Trophoblast cell (in vitro differentiated cells and primary cell): Measurements from ENCODE around the gene RASSF8.

Experiments
- DNase-seq, 2 donors: peaks; one replicate each; pipeline ENCODE4 v3.0.0-alpha.2; 2016
- H2AFZ ChIP-seq: 2 replicates; pipeline ENCODE4 v1.6.1; 2013; ENCODE audit warnings: low read length, moderate library complexity, mild to moderate bottlenecking; ENCODE audit not compliant: insufficient read depth, poor library complexity
- H2AK5ac ChIP-seq: 2 replicates; pipeline ENCODE4 v1.6.1; 2013; ENCODE audit warnings: mild to moderate bottlenecking, low read length
- H2BK120ac ChIP-seq: 2 replicates; pipeline ENCODE4 v1.6.1; 2013; ENCODE audit warnings: low read length, mild to moderate bottlenecking, moderate library complexity; ENCODE audit not compliant: insufficient read depth, poor library complexity
- H2BK12ac ChIP-seq: 2 replicates; pipeline ENCODE4 v1.6.1; 2013; ENCODE audit warnings: mild to moderate bottlenecking, low read length, moderate library complexity
- H2BK5ac ChIP-seq: 2 replicates; pipeline ENCODE4 v1.6.1; 2013; ENCODE audit warnings: low read length, low read depth, moderate library complexity, mild to moderate bottlenecking; ENCODE audit not compliant: poor library complexity
- H3K14ac ChIP-seq: 2 replicates; pipeline ENCODE4 v1.6.1; 2013; ENCODE audit warnings: mild to moderate bottlenecking, low read length
- H3K18ac ChIP-seq: 2 replicates; pipeline ENCODE4 v1.6.1; 2013; ENCODE audit warnings: mild to moderate bottlenecking, low read length
- H3K23ac ChIP-seq: 2 replicates; pipeline ENCODE4 v1.6.1; 2013; ENCODE audit warnings: low read length
- H3K27ac ChIP-seq: 2 replicates; pipeline ENCODE4 v1.5.1; 2013; ENCODE audit warnings: low read depth, mild to moderate bottlenecking, inconsistent platforms, low read length, moderate library complexity
- H3K27me3 ChIP-seq: 2 replicates; pipeline ENCODE4 v1.6.1; 2013; ENCODE audit warnings: inconsistent platforms, mild to moderate bottlenecking, low read length, moderate library complexity; ENCODE audit not compliant: insufficient read depth
- H3K36me3 ChIP-seq, 2 experiments: 1 replicate in 1 of 2; 2 replicates in 1 of 2; pipeline ENCODE4 v1.6.1; 2013; ENCODE audit warnings: low read length in 2 of 2, mild to moderate bottlenecking in 2 of 2, moderate library complexity in 1 of 2; ENCODE audit not compliant: insufficient read depth in 2 of 2, control insufficient read depth in 1 of 2
- H3K4ac ChIP-seq: 2 replicates; pipeline ENCODE4 v1.6.1; 2013; ENCODE audit warnings: low read depth, mild to moderate bottlenecking, low read length, moderate library complexity
- H3K4me1 ChIP-seq, 2 experiments: 1 replicate in 1 of 2; 2 replicates in 1 of 2; pipeline ENCODE4 v1.6.1; 2013; ENCODE audit warnings: low read length in 2 of 2, mild to moderate bottlenecking in 2 of 2, moderate library complexity in 1 of 2; ENCODE audit not compliant: insufficient read depth in 2 of 2, control insufficient read depth in 1 of 2
- H3K4me2 ChIP-seq: 2 replicates; pipeline ENCODE4 v1.6.1; 2013; ENCODE audit warnings: inconsistent platforms, mild to moderate bottlenecking, low read length, moderate library complexity
- H3K4me3 ChIP-seq: 2 replicates; pipeline ENCODE4 v1.5.1; 2013; ENCODE audit warnings: mild to moderate bottlenecking, low read depth, low read length, inconsistent platforms
- H3K79me1 ChIP-seq: one replicate; pipeline ENCODE4 v1.6.1; 2013; ENCODE audit warnings: low read length
- H3K79me2 ChIP-seq: 2 replicates; pipeline ENCODE4 v1.6.1; 2013; ENCODE audit warnings: low read length, mild to moderate bottlenecking; ENCODE audit not compliant: control insufficient read depth, insufficient read depth, poor library complexity
- H3K9ac ChIP-seq: 2 replicates; pipeline ENCODE4 v1.6.1; 2013; ENCODE audit warnings: mild to moderate bottlenecking, low read length
- H3K9me3 ChIP-seq: 2 replicates; pipeline ENCODE4 v1.6.1; 2013; ENCODE audit warnings: low read depth, mild to moderate bottlenecking, control low read depth, inconsistent platforms, low read length; ENCODE audit not compliant: insufficient read depth
- H4K12ac ChIP-seq: 2 replicates; pipeline ENCODE4 v1.6.1; 2013; ENCODE audit warnings: low read depth, mild to moderate bottlenecking, low read length, moderate library complexity
- H4K8ac ChIP-seq: 2 replicates; pipeline ENCODE4 v1.6.1; 2013; ENCODE audit warnings: low read depth, mild to moderate bottlenecking, low read length, moderate library complexity
- H4K91ac ChIP-seq: one replicate; pipeline ENCODE4 v1.6.1; 2013; ENCODE audit warnings: low read depth, mild to moderate bottlenecking, low read length, moderate library complexity
- WGBS: extraction: QIAGEN DNeasy Blood & Tissue Kit; methylation state at CpG from one replicate; pipeline ENCODE4 v1.1.7; 2013; ENCODE audit warnings: missing lambda C conversion rate; ENCODE audit not compliant: insufficient read length, insufficient coverage; ENCODE audit errors: extremely low coverage; 5-methylcytosine and 5-hydroxymethylcytosine counted together

Gene RASSF8

DNA sequence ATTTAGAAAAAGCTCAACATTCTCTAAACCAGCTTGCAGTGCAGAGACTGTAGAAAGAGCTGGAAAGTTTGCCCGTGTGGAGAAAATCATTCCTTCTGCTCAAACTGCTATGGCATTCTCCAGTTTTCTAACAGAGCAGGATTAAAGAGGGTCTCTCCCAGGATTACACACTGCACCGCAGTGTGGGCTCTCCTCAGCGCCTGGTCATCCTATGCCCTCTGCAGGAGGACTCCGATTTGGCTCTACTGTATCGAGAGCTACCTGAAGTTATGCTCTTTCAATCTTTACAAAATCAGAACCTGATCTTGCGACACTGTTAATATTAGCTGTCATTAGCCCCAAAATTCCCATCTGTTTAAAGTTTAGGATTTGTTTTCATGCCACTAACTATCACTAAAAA is 133.3 kb downstream of the RASSF8 start:
- Histone ChIP-seq H3K9ac (no peak overlapping the region), H3K27me3 (no peaks in the 10 kb centered on the region), H2AFZ (no peak overlapping the region), H3K4me1 (peaks cover 7 to 9% of the 10 kb centered on the region in 2 experiments), H4K8ac (no peak overlapping the region), H2BK5ac (no peak overlapping the region), H3K4me3 (no peak overlapping the region), H2AK5ac (no peak overlapping the region), H4K12ac (no peak overlapping the region), H3K79me1 (peaks cover 5% of the 10 kb centered on the region), H3K36me3 (no peaks in the 10 kb centered on the region), H2BK120ac (peak overlapping the region; percentile 63), H3K14ac (no peak overlapping the region), H3K23ac (no peak overlapping the region), H3K4me2 (no peak overlapping the region), H3K18ac (peak overlapping the region; percentile 71), H3K4ac (peak overlapping the region; percentile 73), H4K91ac (no peak overlapping the region), H3K27ac (peak overlapping the region; percentile 25), H2BK12ac (peak overlapping the region; percentile 78), H3K79me2 (peaks cover 2% of the 10 kb centered on the region), H3K9me3 (no peaks in the 10 kb centered on the region)
- peak in 1 of 2 donors; percentile 38 for DNase-seq
- WGBS = no CpG with 5 or more reads among the region's 6 CpGs

- Histone ChIP-seq H3K18ac (no peak overlapping the region), H3K14ac (no peak overlapping the region), H2BK5ac (no peak overlapping the region), H2BK120ac (no peak overlapping the region), H4K91ac (no peak overlapping the region), H3K9me3 (no peaks in the 10 kb centered on the region), H3K79me2 (peaks cover 2% of the 10 kb centered on the region), H2BK12ac (no peak overlapping the region), H3K4me1 (peaks cover 7 to 9% of the 10 kb centered on the region in 2 experiments), H3K79me1 (peaks cover 5% of the 10 kb centered on the region), H3K9ac (no peak overlapping the region), H3K4ac (no peak overlapping the region), H3K36me3 (no peaks in the 10 kb centered on the region), H4K12ac (no peak overlapping the region), H3K4me3 (no peak overlapping the region), H3K23ac (no peak overlapping the region), H2AFZ (no peak overlapping the region), H2AK5ac (no peak overlapping the region), H3K4me2 (no peak overlapping the region), H3K27me3 (no peaks in the 10 kb centered on the region), H3K27ac (no peak overlapping the region), H4K8ac (no peak overlapping the region)
- no CpG with 5 or more reads among the region's 4 CpGs for WGBS
- DNase-seq = no peak
These were observed 134.0 kb downstream of the RASSF8 start for GRCh38 chr12:26092346-26093105.

DNA sequence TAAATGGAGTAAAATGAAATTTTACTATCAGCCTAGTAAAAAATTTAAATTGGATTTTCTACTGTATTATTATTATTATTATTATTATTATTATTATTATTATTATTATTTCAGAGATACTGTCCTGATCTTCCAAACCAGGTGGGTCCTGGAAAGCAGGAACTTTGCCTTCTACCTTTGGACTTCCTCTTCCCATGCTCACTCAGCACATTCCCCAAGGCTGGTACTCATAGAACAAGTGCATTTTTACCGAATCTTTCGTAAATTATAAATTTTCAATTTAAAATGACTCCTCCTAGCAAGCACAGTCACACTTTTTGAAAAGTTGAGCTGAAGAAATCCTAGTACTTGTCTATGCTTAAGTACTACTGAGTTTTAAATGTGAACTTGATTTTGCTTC is 136.7 kb downstream of the RASSF8 start:
- Histone ChIP-seq H3K18ac (no peak overlapping the region), H3K4me3 (no peak overlapping the region)

GRCh38 chr12:26096036-26096435 is 137.6 kb downstream of the RASSF8 start:
- no peak overlapping the region for H4K91ac ChIP-seq
- H3K9ac ChIP-seq = no peak overlapping the region
- H2AFZ ChIP-seq = no peak overlapping the region
- no peak overlapping the region for H3K18ac ChIP-seq
- no peak overlapping the region for H2BK120ac ChIP-seq
- no peak overlapping the region for H3K4me3 ChIP-seq
- WGBS = no CpG with 5 or more reads among the region's 2 CpGs
- no peak for DNase-seq
- H4K12ac ChIP-seq = no peak overlapping the region
- H3K36me3 ChIP-seq = no peaks in the 10 kb centered on the region
- no peak overlapping the region for H2BK12ac ChIP-seq
- H3K14ac ChIP-seq = no peak overlapping the region
- no peak overlapping the region for H3K4ac ChIP-seq
- no peaks in the 10 kb centered on the region for H3K27me3 ChIP-seq
- H3K79me1 ChIP-seq = peaks cover 2% of the 10 kb centered on the region
- no peak overlapping the region for H2BK5ac ChIP-seq
- no peaks in the 10 kb centered on the region for H3K9me3 ChIP-seq
- no peak overlapping the region for H3K4me2 ChIP-seq
- H3K79me2 ChIP-seq = peaks cover 2% of the 10 kb centered on the region
- no peak overlapping the region for H2AK5ac ChIP-seq
- H4K8ac ChIP-seq = no peak overlapping the region
- H3K23ac ChIP-seq = no peak overlapping the region
- H3K27ac ChIP-seq = no peak overlapping the region
- H3K4me1 ChIP-seq = peaks cover 3 to 7% of the 10 kb centered on the region in 2 experiments

More for the DNA sequence above, 136.7 kb downstream of the RASSF8 start:
- Histone ChIP-seq H4K12ac (no peak overlapping the region), H3K9ac (no peak overlapping the region), H3K79me1 (peaks cover 5% of the 10 kb centered on the region), H3K23ac (no peak overlapping the region), H3K14ac (no peak overlapping the region), H2AFZ (no peak overlapping the region), H3K4me2 (no peak overlapping the region), H4K8ac (no peak overlapping the region), H3K27me3 (no peaks in the 10 kb centered on the region), H4K91ac (no peak overlapping the region), H3K79me2 (peaks cover 2% of the 10 kb centered on the region), H3K36me3 (no peaks in the 10 kb centered on the region), H2BK5ac (no peak overlapping the region), H3K4me1 (peaks cover 7 to 9% of the 10 kb centered on the region in 2 experiments), H2AK5ac (no peak overlapping the region), H2BK12ac (no peak overlapping the region), H2BK120ac (no peak overlapping the region), H3K27ac (no peak overlapping the region), H3K4ac (no peak overlapping the region), H3K9me3 (no peaks in the 10 kb centered on the region)
- no CpG with 5 or more reads among the region's 2 CpGs for WGBS
- DNase-seq = no peak
